Stimulated activated memory B cell treated with anti-CD40 and anti-IgM and Interleukin-4, amounts not matched to agents 10 μg/mL and 1 μg/mL and 100 μg/mL, for 72 hours (primary cell): ENCODE measurements around the gene KCNG2.

Source experiments
- ATAC-seq: fragments of 150-1000 bp; cut with Tn5 transposase; 2 replicates; pipeline ENCODE4 v1.10.0; 2021
- H3K27ac Mint-ChIP-seq: one replicate; pipeline ENCODE4 v1.8.0; 2022; ENCODE audit warnings: mild to moderate bottlenecking, mixed read lengths
- H3K27me3 Mint-ChIP-seq: one replicate; pipeline ENCODE4 v1.8.0; 2022; ENCODE audit warnings: mixed read lengths
- H3K36me3 Mint-ChIP-seq: one replicate; pipeline ENCODE4 v1.8.0; 2022; ENCODE audit warnings: mixed read lengths
- H3K4me1 Mint-ChIP-seq: one replicate; pipeline ENCODE4 v1.8.0; 2022; ENCODE audit warnings: mixed read lengths
- H3K4me3 Mint-ChIP-seq: one replicate; pipeline ENCODE4 v1.8.0; 2022; ENCODE audit warnings: mild to moderate bottlenecking, moderate library complexity, mixed read lengths
- H3K9me3 Mint-ChIP-seq: one replicate; pipeline ENCODE4 v1.8.0; 2022; ENCODE audit warnings: mixed read lengths

The KCNG2 gene

DNA sequence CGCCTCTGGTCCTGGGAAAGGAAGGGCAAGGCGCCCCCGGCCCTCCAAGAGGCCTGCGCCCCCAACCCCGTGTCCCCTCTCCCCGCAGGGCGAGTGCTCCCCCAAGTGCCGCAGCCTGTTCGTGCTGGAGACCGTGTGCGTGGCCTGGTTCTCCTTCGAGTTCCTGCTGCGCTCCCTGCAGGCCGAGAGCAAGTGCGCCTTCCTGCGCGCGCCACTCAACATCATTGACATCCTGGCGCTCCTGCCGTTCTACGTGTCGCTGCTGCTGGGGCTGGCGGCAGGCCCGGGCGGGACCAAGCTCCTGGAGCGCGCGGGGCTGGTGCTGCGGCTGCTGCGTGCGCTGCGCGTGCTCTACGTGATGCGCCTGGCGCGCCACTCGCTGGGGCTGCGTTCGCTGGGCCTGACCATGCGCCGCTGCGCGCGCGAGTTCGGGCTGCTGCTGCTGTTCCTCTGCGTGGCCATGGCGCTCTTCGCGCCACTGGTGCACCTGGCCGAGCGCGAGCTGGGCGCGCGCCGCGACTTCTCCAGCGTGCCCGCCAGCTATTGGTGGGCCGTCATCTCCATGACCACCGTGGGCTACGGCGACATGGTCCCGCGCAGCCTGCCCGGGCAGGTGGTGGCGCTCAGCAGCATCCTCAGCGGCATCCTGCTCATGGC is 101.3 kb downstream of the KCNG2 start:
- Mint-ChIP-seq H3K36me3 (peaks cover 44% of the 10 kb centered on the region), H3K9me3 (peaks cover 35% of the 10 kb centered on the region), H3K4me1 (no peaks in the 10 kb centered on the region), H3K27ac (no peak overlapping the region), H3K27me3 (no peaks in the 10 kb centered on the region), H3K4me3 (no peak overlapping the region)
- ATAC-seq, result no peak

DNA sequence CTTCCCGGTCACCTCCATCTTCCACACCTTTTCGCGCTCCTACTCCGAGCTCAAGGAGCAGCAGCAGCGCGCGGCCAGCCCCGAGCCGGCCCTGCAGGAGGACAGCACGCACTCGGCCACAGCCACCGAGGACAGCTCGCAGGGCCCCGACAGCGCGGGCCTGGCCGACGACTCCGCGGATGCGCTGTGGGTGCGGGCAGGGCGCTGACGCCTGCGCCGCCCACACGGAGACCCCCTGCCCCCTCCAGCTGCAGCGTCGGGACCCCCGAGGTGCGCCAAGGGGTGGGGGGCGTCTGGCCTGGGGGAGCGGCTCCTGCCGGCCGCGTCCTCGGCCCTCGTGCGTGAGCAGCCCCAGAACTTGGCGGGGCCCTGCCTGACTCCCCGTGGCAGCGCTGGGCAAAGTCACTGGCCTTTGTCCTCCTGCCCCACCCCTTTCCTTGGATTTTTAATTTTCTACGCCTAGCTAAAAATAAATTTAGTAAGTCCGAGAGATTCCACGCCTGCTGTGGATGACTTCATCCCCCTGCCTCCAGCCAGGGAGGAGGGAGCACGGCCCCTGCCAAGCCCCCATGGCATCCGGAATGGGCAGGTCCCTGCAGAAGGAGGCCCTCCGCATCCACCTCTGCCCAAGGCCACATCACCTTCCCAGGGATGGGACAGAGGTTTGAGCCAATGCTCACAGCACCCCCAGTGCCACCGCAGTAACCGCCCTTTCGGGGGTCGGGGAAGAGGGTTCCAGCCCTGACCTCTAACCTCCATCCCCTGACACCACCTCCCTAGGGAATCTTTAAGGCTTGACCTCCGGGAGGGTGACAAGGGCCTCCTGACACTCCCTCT is 102.1 kb downstream of the KCNG2 start:
- Mint-ChIP-seq H3K36me3 (peaks cover 47% of the 10 kb centered on the region), H3K9me3 (peaks cover 28% of the 10 kb centered on the region), H3K4me1 (no peaks in the 10 kb centered on the region), H3K27me3 (no peaks in the 10 kb centered on the region), H3K27ac (no peak overlapping the region), H3K4me3 (no peak overlapping the region)
- ATAC-seq, result peak; percentile 18

GRCh38 chr18:79900610-79901570 is 103.2 kb downstream of the KCNG2 start:
- ATAC-seq, result peak; percentile 10
- Mint-ChIP-seq H3K36me3 (peaks cover 47% of the 10 kb centered on the region), H3K27me3 (no peaks in the 10 kb centered on the region), H3K9me3 (peaks cover 18% of the 10 kb centered on the region), H3K4me3 (no peak overlapping the region), H3K4me1 (no peaks in the 10 kb centered on the region), H3K27ac (no peak overlapping the region)

DNA sequence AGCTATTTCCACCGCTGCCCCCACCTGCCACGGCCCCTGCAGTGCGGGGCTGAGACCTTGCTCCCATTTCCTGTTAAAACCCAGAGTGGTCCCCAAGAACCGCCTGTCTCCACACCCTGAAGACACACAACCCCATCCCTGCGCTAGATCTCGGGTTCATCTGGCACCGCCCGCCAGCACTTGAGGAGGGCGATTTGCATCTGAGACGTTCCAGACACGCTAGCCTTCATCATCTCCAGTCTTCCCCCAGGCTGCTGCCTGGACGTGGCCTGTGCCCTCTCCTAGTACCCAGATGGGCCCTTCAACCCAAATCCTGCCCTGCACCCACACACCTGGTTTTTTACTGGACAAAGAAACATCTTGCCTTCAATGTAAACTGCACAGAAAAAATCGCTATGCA is 103.9 kb downstream of the KCNG2 start:
- Mint-ChIP-seq H3K27ac (no peak overlapping the region), H3K4me3 (no peak overlapping the region), H3K27me3 (no peaks in the 10 kb centered on the region), H3K4me1 (no peaks in the 10 kb centered on the region), H3K9me3 (peaks cover 16% of the 10 kb centered on the region), H3K36me3 (peaks cover 47% of the 10 kb centered on the region)
- no peak for ATAC-seq

- H3K27ac Mint-ChIP-seq, result no peak overlapping the region
- H3K9me3 Mint-ChIP-seq, result peaks cover 12% of the 10 kb centered on the region
- no peaks in the 10 kb centered on the region for H3K4me1 Mint-ChIP-seq
- H3K4me3 Mint-ChIP-seq, result no peak overlapping the region
- no peaks in the 10 kb centered on the region for H3K27me3 Mint-ChIP-seq
- peaks cover 43% of the 10 kb centered on the region for H3K36me3 Mint-ChIP-seq
- ATAC-seq, result no peak
Observed at GRCh38 chr18:79902075-79902474, 104.3 kb downstream of the KCNG2 start.

DNA sequence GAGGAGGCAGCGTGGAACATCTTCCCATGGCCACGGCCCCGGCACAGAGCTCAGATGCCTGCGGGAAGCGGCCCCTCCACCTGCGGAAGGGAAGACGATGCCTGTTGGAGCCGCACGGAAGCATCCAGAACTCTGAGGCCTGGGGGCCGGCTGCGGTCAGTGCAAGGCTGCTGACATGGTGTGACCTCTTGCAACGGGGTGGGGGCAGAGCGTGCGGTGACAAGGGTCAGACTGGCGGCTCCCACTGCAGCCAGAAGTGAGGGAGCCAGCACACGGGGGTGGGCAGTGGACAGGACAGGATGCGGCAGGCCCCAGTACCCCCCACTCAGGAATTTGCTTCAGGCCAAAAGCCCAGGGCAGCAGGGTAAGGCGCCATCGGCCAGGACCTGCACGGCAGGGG is 104.9 kb downstream of the KCNG2 start:
- H3K27me3 Mint-ChIP-seq, result no peaks in the 10 kb centered on the region
- peaks cover 7% of the 10 kb centered on the region for H3K9me3 Mint-ChIP-seq
- H3K36me3 Mint-ChIP-seq, result peaks cover 41% of the 10 kb centered on the region
- no peaks in the 10 kb centered on the region for H3K4me1 Mint-ChIP-seq
- ATAC-seq, result no peak
- no peak overlapping the region for H3K4me3 Mint-ChIP-seq
- H3K27ac Mint-ChIP-seq, result no peak overlapping the region

- peaks cover 42% of the 10 kb centered on the region for H3K36me3 Mint-ChIP-seq
- no peaks in the 10 kb centered on the region for H3K27me3 Mint-ChIP-seq
- no peak overlapping the region for H3K4me3 Mint-ChIP-seq
- H3K4me1 Mint-ChIP-seq, result no peaks in the 10 kb centered on the region
- H3K9me3 Mint-ChIP-seq, result peaks cover 3% of the 10 kb centered on the region
- ATAC-seq, result no peak
- no peak overlapping the region for H3K27ac Mint-ChIP-seq
Observed at GRCh38 chr18:79903071-79903635, 105.4 kb downstream of the KCNG2 start.

GRCh38 chr18:79903787-79904356 is 106.1 kb downstream of the KCNG2 start:
- H3K4me3 Mint-ChIP-seq, result no peak overlapping the region
- H3K9me3 Mint-ChIP-seq, result peaks cover 3% of the 10 kb centered on the region
- peaks cover 49% of the 10 kb centered on the region for H3K36me3 Mint-ChIP-seq
- no peaks in the 10 kb centered on the region for H3K27me3 Mint-ChIP-seq
- no peaks in the 10 kb centered on the region for H3K4me1 Mint-ChIP-seq
- H3K27ac Mint-ChIP-seq, result no peak overlapping the region
- ATAC-seq, result peak; percentile 31

GRCh38 chr18:79904357-79905147 is 106.8 kb downstream of the KCNG2 start:
- no peak overlapping the region for H3K27ac Mint-ChIP-seq

DNA sequence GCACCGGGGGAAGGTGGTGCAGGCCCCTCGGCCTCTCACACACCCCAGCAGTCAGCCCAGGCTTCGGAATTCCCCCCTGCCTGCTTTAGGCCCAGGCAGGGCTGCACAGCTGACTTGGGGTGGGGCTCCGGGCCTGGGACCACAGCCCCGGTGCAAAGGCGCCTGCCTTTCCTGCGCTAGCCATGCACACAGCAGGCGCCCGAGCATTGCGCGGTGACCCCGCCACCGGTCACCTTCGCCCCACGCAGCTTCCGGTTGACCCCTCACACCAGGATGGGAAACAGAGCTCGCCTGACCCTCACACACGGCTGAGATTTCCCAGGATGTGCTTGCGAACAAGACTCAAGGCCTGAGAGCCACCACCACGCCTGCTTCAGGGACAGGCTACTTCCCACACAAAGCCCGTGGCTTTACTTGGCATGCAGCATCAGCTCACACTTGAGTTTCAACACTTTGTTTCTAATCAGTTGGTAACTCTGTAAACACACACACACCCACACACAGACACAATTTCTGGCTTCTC is 107.7 kb downstream of the KCNG2 start:
- Mint-ChIP-seq H3K27me3 (no peaks in the 10 kb centered on the region), H3K4me1 (no peaks in the 10 kb centered on the region), H3K4me3 (no peak overlapping the region), H3K27ac (no peak overlapping the region), H3K9me3 (peaks cover 3% of the 10 kb centered on the region), H3K36me3 (peaks cover 58% of the 10 kb centered on the region)
- ATAC-seq, result no peak

More at GRCh38 chr18:79904357-79905147, 106.8 kb downstream of the KCNG2 start:
- Mint-ChIP-seq H3K9me3 (peaks cover 3% of the 10 kb centered on the region), H3K4me1 (no peaks in the 10 kb centered on the region), H3K36me3 (peaks cover 56% of the 10 kb centered on the region), H3K27me3 (no peaks in the 10 kb centered on the region), H3K4me3 (no peak overlapping the region)
- ATAC-seq, result no peak

GRCh38 chr18:79905993-79906392 is 108.3 kb downstream of the KCNG2 start:
- no peaks in the 10 kb centered on the region for H3K4me1 Mint-ChIP-seq
- peaks cover 3% of the 10 kb centered on the region for H3K9me3 Mint-ChIP-seq
- H3K4me3 Mint-ChIP-seq, result no peak overlapping the region
- no peak overlapping the region for H3K27ac Mint-ChIP-seq
- no peak for ATAC-seq
- no peaks in the 10 kb centered on the region for H3K27me3 Mint-ChIP-seq
- peaks cover 58% of the 10 kb centered on the region for H3K36me3 Mint-ChIP-seq

- peaks cover 1% of the 10 kb centered on the region for H3K9me3 Mint-ChIP-seq
- H3K4me1 Mint-ChIP-seq, result no peaks in the 10 kb centered on the region
- no peak overlapping the region for H3K4me3 Mint-ChIP-seq
- no peaks in the 10 kb centered on the region for H3K27me3 Mint-ChIP-seq
- peaks cover 54% of the 10 kb centered on the region for H3K36me3 Mint-ChIP-seq
- no peak for ATAC-seq
- H3K27ac Mint-ChIP-seq, result no peak overlapping the region
Observed at GRCh38 chr18:79906706-79907105, 109.0 kb downstream of the KCNG2 start.

DNA sequence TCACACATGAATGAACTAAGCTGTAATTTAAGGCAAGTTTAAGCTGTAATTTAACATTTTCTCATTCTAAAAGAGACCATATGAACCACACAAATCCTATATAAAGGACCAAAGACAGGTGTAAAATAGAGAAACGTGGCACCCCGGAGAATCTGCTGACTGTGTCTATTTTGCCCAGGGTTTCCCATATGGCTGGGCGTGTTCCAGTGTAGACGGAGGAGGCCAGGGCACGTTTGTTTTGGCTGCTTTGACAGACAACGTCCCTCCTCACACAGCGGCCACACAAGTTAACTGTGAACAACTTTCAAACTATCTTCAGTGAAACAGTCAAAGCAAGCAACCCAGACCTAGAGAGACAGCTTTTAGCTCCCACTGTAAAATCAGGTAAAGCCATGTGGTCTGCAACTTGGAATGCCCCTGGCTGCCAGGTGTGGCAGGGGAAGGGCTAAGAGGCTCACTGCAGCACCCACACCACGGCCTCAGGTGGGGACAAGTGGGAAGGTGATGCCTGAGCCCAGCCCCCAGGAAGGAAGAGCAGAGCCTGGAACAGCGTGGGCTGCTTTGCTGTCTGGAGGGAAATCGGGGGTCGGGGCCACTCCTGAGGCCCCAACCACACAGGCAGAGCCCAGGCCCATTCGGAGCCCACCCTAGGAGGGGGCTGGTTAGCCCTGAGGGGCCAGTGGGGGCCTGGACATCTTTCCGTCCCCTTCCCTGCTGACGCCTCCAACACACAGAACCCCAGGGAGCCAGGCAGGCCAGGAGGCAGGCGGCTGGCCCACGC is 113.0 kb downstream of the KCNG2 start:
- Mint-ChIP-seq H3K4me3 (no peak overlapping the region), H3K4me1 (peaks cover 28% of the 10 kb centered on the region), H3K27me3 (no peaks in the 10 kb centered on the region), H3K27ac (no peak overlapping the region), H3K36me3 (peaks cover 65% of the 10 kb centered on the region), H3K9me3 (no peaks in the 10 kb centered on the region)
- ATAC-seq, result no peak
